C4-2B (cell line): ENCODE data around the gene ZCCHC3.

Experiments used
- H3K27ac ChIP-seq: fragments of 450-650 bp; 2 replicates; pipeline ENCODE4 v1.5.1; 2017
- ZFX ChIP-seq: fragments of 450-650 bp; IDR thresholded peaks from 2 replicates; pipeline ENCODE4 v1.6.1; 2017
- TF ChIP-seq, protein P1 (sequence below): fragments of 450-650 bp; conservative IDR thresholded peaks from 2 replicates; pipeline ENCODE4 v1.5.1; 2017; ENCODE audit warnings: mild to moderate bottlenecking

Gene ZCCHC3

GRCh38 chr20:309306-309840 lies 12.0 kb downstream of the ZCCHC3 start:
- TF ChIP-seq ZFX: no peak
- TF ChIP-seq, protein P1, sequence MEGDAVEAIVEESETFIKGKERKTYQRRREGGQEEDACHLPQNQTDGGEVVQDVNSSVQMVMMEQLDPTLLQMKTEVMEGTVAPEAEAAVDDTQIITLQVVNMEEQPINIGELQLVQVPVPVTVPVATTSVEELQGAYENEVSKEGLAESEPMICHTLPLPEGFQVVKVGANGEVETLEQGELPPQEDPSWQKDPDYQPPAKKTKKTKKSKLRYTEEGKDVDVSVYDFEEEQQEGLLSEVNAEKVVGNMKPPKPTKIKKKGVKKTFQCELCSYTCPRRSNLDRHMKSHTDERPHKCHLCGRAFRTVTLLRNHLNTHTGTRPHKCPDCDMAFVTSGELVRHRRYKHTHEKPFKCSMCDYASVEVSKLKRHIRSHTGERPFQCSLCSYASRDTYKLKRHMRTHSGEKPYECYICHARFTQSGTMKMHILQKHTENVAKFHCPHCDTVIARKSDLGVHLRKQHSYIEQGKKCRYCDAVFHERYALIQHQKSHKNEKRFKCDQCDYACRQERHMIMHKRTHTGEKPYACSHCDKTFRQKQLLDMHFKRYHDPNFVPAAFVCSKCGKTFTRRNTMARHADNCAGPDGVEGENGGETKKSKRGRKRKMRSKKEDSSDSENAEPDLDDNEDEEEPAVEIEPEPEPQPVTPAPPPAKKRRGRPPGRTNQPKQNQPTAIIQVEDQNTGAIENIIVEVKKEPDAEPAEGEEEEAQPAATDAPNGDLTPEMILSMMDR: no peak
- no peak overlapping the region for H3K27ac ChIP-seq

GRCh38 chr20:309841-310644 lies 12.7 kb downstream of the ZCCHC3 start:
- H3K27ac ChIP-seq: no peak overlapping the region
- TF ChIP-seq ZFX: no peak
- TF ChIP-seq, protein P1: no peak

GRCh38 chr20:310645-311044 lies 13.3 kb downstream of the ZCCHC3 start:
- H3K27ac ChIP-seq: no peak overlapping the region
- TF ChIP-seq ZFX: no peak
- TF ChIP-seq, protein P1: no peak

DNA sequence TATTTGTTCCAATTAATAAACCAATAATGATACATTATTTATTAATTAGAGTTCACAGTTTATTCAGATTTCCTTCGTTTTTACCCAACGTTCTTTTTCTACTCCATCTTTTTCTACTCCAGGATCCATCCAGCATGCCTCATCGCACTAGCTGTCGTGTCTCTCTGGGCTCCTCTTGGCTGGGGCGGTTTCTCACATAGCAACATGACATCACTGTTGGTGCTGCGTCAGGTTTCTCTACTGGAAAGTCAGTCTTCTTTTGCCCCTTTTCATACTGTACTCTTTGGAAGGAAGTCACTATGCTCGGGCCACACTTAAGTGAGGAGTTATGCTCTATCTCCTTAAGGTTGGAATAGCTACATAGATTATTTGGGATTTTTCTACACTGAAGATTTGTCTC lies 14.2 kb downstream of the ZCCHC3 start:
- TF ChIP-seq, protein P1: no peak
- no peak for TF ChIP-seq ZFX
- H3K27ac ChIP-seq: no peak overlapping the region

DNA sequence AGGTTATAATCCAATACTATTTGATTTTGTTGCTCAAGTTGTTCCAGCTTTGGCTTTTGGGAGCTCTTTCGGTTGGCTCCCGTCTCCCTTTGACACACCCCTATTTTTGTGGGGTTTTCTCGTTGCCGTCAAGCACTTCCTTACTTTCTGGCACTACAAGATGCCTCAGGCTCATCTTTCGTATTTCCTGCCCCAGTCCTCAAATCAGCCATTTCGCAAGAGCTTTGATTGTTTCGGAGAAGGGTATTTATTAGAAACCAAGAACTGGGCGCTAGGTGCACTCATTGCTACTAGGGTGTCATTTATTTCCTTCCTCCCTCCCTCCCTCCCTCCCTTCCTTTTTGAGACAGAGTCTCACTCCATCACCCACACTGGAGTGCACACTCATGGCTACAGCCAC lies 14.7 kb downstream of the ZCCHC3 start:
- no peak overlapping the region for H3K27ac ChIP-seq
- TF ChIP-seq, protein P1: no peak
- TF ChIP-seq ZFX: no peak

DNA sequence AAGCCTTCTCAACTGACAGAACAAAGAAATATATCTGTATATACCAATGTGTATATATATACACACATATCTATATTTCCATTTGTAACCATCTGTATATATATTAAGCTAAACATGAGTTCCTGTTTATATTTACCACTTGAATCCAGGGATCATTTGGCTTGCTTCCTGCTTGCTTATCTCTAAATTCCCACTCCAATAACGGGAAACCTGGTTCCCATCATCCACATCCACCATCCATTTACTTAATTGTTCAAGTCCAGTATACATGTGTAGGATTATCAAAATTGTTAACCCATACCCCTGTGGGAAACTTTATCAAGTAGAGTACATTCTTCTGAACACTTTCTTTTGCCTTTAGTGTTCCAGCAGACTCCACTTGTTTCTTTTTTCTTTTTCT lies 15.5 kb downstream of the ZCCHC3 start:
- TF ChIP-seq ZFX: no peak
- no peak overlapping the region for H3K27ac ChIP-seq

DNA sequence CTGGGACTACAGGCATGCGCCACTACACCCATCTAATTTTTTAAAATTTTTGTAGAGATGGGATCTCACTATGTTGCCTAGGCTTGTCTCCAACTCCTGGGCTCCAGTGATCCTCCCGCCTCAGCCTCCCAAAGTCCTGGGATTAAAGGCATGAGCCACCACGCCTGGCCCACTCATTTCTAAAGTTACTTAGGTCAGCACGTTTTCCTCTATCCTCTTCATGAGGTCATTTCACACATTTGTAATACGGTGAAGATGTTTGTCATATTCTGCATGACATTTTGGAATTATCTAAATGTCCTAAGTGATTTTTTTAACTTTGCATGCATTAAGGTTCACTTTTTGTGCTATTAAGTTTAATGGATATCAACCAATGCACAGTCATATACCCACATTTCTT lies 16.0 kb downstream of the ZCCHC3 start:
- no peak for TF ChIP-seq ZFX
- TF ChIP-seq, protein P1: no peak
- no peak overlapping the region for H3K27ac ChIP-seq

DNA sequence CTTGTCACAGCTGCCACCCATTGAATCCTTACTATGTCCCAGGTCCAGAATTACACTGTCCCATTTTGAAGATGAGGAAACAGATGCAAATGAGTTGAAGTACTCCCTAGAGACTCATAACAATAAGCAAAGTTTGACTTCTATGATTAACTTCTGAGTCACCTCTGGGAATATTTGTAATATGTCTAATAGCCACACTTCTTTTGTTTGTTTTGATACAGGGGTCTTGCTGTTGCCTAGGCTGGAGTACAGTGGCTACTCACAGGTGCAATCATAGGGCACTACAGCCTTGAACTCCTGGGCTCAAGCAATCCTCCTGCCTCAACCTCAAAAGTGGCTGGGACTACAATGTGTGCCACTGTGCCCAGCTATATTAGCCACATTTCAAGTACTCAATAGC lies 16.6 kb downstream of the ZCCHC3 start:
- TF ChIP-seq, protein P1: no peak
- no peak for TF ChIP-seq ZFX
- no peak overlapping the region for H3K27ac ChIP-seq
